Measurements from ENCODE around the gene TNFAIP8L2.
A peak's percentile ranks its signal among the peaks of the same experiment; 100 is the strongest.
"Not testable (repeated sequence)": the region's sequence is repeated elsewhere in the genome, so short reads cannot be mapped to it uniquely, and the experiment has no call there.

The TNFAIP8L2 gene

GRCh38 chr1:151189637-151190445 lies 33.4 kb downstream of the TNFAIP8L2 start, which contains the start of gene VPS72:
Gene VPS72, minus strand, starts transcription at chr1:151190197. Its CDS starts 76 bp downstream, at chr1:151190121.
- DNase-seq (ENCODE audit: low read depth) = peak; percentile 64

GRCh38 chr1:151192047-151192446 lies 35.6 kb downstream of the TNFAIP8L2 start:
- DNase-seq (ENCODE audit: low read depth) = no peak

GRCh38 chr1:151193304-151193703 lies 36.9 kb downstream of the TNFAIP8L2 start:
- no peak for DNase-seq (ENCODE audit: low read depth)

- DNase-seq (ENCODE audit: low read depth) = no peak
These were observed 37.4 kb downstream of the TNFAIP8L2 start for GRCh38 chr1:151193856-151194255.

GRCh38 chr1:151194894-151195594 lies 38.6 kb downstream of the TNFAIP8L2 start:
- DNase-seq (ENCODE audit: low read depth) = not testable (repeated sequence)

- DNase-seq (ENCODE audit: low read depth) = peak; percentile 31
These were observed 39.9 kb downstream of the TNFAIP8L2 start for GRCh38 chr1:151196292-151196800.

GRCh38 chr1:151197863-151198253 lies 41.4 kb downstream of the TNFAIP8L2 start:
- no peak for DNase-seq (ENCODE audit: low read depth)

- DNase-seq (ENCODE audit: low read depth) = peak; percentile 99
These were observed 42.0 kb downstream of the TNFAIP8L2 start, which contains the start of gene PIP5K1A for GRCh38 chr1:151198254-151199127. Gene PIP5K1A, plus strand, starts transcription at chr1:151198552. Its CDS starts 445 bp downstream, at chr1:151198997.

GRCh38 chr1:151199873-151200581 lies 43.6 kb downstream of the TNFAIP8L2 start:
- DNase-seq (ENCODE audit: low read depth) = no peak

- not testable (repeated sequence) for DNase-seq (ENCODE audit: low read depth)
These were observed 49.0 kb downstream of the TNFAIP8L2 start for GRCh38 chr1:151205381-151205965.
